Ovary (tissue), 9 donors: ENCODE measurements around the gene ATG2B. TPM values are rescaled to one million over a fixed set of nuclear protein-coding genes. Genes with fewer than 3 reads are reported as not detected.

Source experiments
- DNase-seq, 5 donors: peaks; one replicate each; pipeline ENCODE4 v3.0.0-alpha.2; 2019 to 2020
- H3K27ac ChIP-seq, 2 donors: fragments of 200-600 bp; one replicate each; pipeline versions ENCODE4 v1.5.1 to v1.8.0; 2019 to 2022
- H3K27me3 ChIP-seq: fragments of 200-600 bp; one replicate; pipeline ENCODE4 v1.8.0; 2022
- H3K36me3 ChIP-seq: fragments of 200-600 bp; sonication (generic); one replicate; pipeline ENCODE4 v1.5.1; 2019
- H3K4me1 ChIP-seq: one replicate; pipeline ENCODE4 v1.8.1; 2013; ENCODE audit warnings: mild to moderate bottlenecking, moderate library complexity; ENCODE audit not compliant: insufficient read depth
- H3K4me3 ChIP-seq: fragments of 200-600 bp; sonication (generic); one replicate; pipeline ENCODE4 v1.5.1; 2017
- H3K9me3 ChIP-seq, 2 donors: fragments of 200-600 bp in 1 of 2; sonication (generic) in 1 of 2; one replicate each; pipeline versions ENCODE4 v1.5.1 to v1.8.1; 2013 to 2019; ENCODE audit warnings: mild to moderate bottlenecking in 1 of 2, moderate library complexity in 1 of 2
- CTCF ChIP-seq, 3 donors: fragments of 450-650 bp in 2 of 3; fragments of 200-600 bp in 1 of 3; IDR thresholded peaks; one replicate each; pipeline versions ENCODE4 v1.5.1 to v1.8.0; 2016 to 2022; ENCODE audit warnings: antibody characterized with exemption in 3 of 3, mild to moderate bottlenecking in 1 of 3
- EP300 ChIP-seq: sonication (generic); formaldehyde crosslinking; IDR thresholded peaks from one replicate; pipeline ENCODE4 v1.6.1; 2017; ENCODE audit warnings: antibody characterized with exemption
- POLR2A ChIP-seq: fragments of 450-650 bp; IDR thresholded peaks from one replicate; pipeline ENCODE4 v1.6.1; 2017; ENCODE audit warnings: antibody characterized with exemption, mild to moderate bottlenecking, moderate library complexity
- whole genome bisulfite sequencing, 3 donors: extraction: QIAGEN DNeasy Blood & Tissue Kit in 1 of 3; methylation state at CpG; one replicate each; pipeline versions ENCODE4 v1.1.5 to v1.1.7; 2013 to 2017; 5-methylcytosine and 5-hydroxymethylcytosine counted together
- intact Hi-C, 4 donors: fragments of 100-400 bp; cut with DNase I; formaldehyde crosslinking; loops; one replicate each; pipeline versions ENCODE4 v1.11.0 to v1.15.1; 2022 to 2023
- polyA plus RNA-seq, 2 donors: library from polyadenylated mRNA; stranded (reverse); fragments of 200-250 nt in 1 of 2; fragments of 350-450 nt in 1 of 2; fragmentation: Illumina TruSeq in 1 of 2; extraction: RNeasy Lipid Tissue Mini Kit (QIAGEN cat#74804) in 1 of 2; gene quantifications; one replicate each; pipeline ENCODE4 v1.2.3, GENCODE V29; 2013 to 2014
- total RNA-seq, 7 donors: library from RNA; depleted of rRNA in 2 of 7; stranded (reverse); fragments of >200 nt in 2 of 7; fragmentation: NEBNext Ultra II Directional in 3 of 7; extraction: Animal tissue kit (Norgen Biotek cat#: 25700) in 3 of 7; gene quantifications; one replicate each; pipeline versions ENCODE4 v1.1.0 to v1.2.4, GENCODE V29; 2016 to 2023
- donor health status: DM: no; HTN: no; CAD: no; lungs with moderate emphysema.
- donor health status: DM: no; HTN: no; CAD: no.
- donor health status: Bipolar disorder and iron deficiency.
- donor health status: DM: yes; HTN: yes; CAD: no.
- donor health status: DM: no; HTN: no; CAD: no.
- donor health status: DM: yes; HTN: yes; CAD: no.

Gene ATG2B
- total and polyA plus RNA-seq, 9 donors = 5.3 to 33.1 (median 22.6) TPM

GRCh38 chr14:96264200-96264553, 99.0 kb downstream of the ATG2B start:
- no peak overlapping the region for H3K27ac ChIP-seq
- H3K4me3 ChIP-seq = no peak overlapping the region
- H3K4me1 ChIP-seq = no peaks in the 10 kb centered on the region
- TF ChIP-seq EP300 (no peak), POLR2A (no peak), CTCF (IDR thresholded peaks at IDR 0.05) (no peak)
- no peak for DNase-seq
- H3K27me3 ChIP-seq = no peaks in the 10 kb centered on the region
- no peaks in the 10 kb centered on the region for H3K36me3 ChIP-seq
- WGBS, 3 donors = 66 to 75% (median 67%) methylated on average over 14 of the region's 14 CpGs
- intact Hi-C loops = loop anchor here in 1 of 4 donors (10.0 kb wide), 1 partner anchor 159 kb away; no protein-coding TSS in a partner anchor
- no peaks in the 10 kb centered on the region for H3K9me3 ChIP-seq

- Histone ChIP-seq H3K27me3 (no peaks in the 10 kb centered on the region), H3K27ac (no peak overlapping the region), H3K36me3 (no peaks in the 10 kb centered on the region), H3K9me3 (no peaks in the 10 kb centered on the region), H3K4me3 (no peak overlapping the region), H3K4me1 (no peaks in the 10 kb centered on the region)
- no peak for TF ChIP-seq EP300
- TF ChIP-seq POLR2A = no peak
- no peak for TF ChIP-seq CTCF (IDR thresholded peaks at IDR 0.05)
- intact Hi-C loops = loop anchor here in 1 of 4 donors (10.0 kb wide), 1 partner anchor 159 kb away; no protein-coding TSS in a partner anchor
- no peak for DNase-seq
- 77 to 82% (median 79%) methylated on average over 20 of the region's 20 CpGs for WGBS, 3 donors
Observed at GRCh38 chr14:96263347-96264199, 99.6 kb downstream of the ATG2B start.

GRCh38 chr14:96261772-96262655, 101.1 kb downstream of the ATG2B start:
- DNase-seq = no peak
- no peaks in the 10 kb centered on the region for H3K27me3 ChIP-seq
- H3K27ac ChIP-seq = no peak overlapping the region
- H3K4me3 ChIP-seq = no peak overlapping the region
- TF ChIP-seq EP300 (no peak), CTCF (IDR thresholded peaks at IDR 0.05) (no peak), POLR2A (no peak)
- H3K4me1 ChIP-seq = no peaks in the 10 kb centered on the region
- WGBS, 3 donors = 58 to 69% (median 66%) methylated on average over 16 of the region's 16 CpGs
- H3K36me3 ChIP-seq = no peaks in the 10 kb centered on the region
- H3K9me3 ChIP-seq = no peaks in the 10 kb centered on the region
- intact Hi-C loops = loop anchor here in 1 of 4 donors (10.0 kb wide), 1 partner anchor 157 kb away; no protein-coding TSS in a partner anchor

- Histone ChIP-seq H3K27ac (no peak overlapping the region), H3K36me3 (no peaks in the 10 kb centered on the region), H3K9me3 (no peaks in the 10 kb centered on the region), H3K4me3 (no peak overlapping the region), H3K27me3 (no peaks in the 10 kb centered on the region), H3K4me1 (no peaks in the 10 kb centered on the region)
- no peak for DNase-seq
- TF ChIP-seq POLR2A = no peak
- no peak for TF ChIP-seq EP300
- no peak for TF ChIP-seq CTCF (IDR thresholded peaks at IDR 0.05)
- WGBS, 3 donors = 69 to 85% (median 75%) methylated on average over 5 of the region's 5 CpGs
- intact Hi-C loops = loop anchor here in 1 of 4 donors (10.0 kb wide), 1 partner anchor 156 kb away; no protein-coding TSS in a partner anchor
Observed at GRCh38 chr14:96261053-96261452, 102.1 kb downstream of the ATG2B start.
